Measurements from ENCODE around the gene ASB3.

- no peak for TF ChIP-seq CTCF (IDR thresholded peaks at IDR 0.05)
- no peak for TF ChIP-seq POLR2A (IDR thresholded peaks at IDR 0.05)
- TF ChIP-seq POLR2AphosphoS5 (IDR thresholded peaks at IDR 0.05) = no peak
Measured at GRCh38 chr2:53793821-53794220, 7.1 kb upstream of the ASB3 start.

Data from transverse colon (tissue), 4 donors.